Measurements from ENCODE around the gene FKBP1A.

The FKBP1A gene

GRCh38 chr20:1373614-1374013, 19.2 kb downstream of the FKBP1A start:
- H3K4me3 ChIP-seq (replicated peaks; ENCODE audit: low read depth, low read length) = no peak overlapping the region
- TF ChIP-seq, protein P1, sequence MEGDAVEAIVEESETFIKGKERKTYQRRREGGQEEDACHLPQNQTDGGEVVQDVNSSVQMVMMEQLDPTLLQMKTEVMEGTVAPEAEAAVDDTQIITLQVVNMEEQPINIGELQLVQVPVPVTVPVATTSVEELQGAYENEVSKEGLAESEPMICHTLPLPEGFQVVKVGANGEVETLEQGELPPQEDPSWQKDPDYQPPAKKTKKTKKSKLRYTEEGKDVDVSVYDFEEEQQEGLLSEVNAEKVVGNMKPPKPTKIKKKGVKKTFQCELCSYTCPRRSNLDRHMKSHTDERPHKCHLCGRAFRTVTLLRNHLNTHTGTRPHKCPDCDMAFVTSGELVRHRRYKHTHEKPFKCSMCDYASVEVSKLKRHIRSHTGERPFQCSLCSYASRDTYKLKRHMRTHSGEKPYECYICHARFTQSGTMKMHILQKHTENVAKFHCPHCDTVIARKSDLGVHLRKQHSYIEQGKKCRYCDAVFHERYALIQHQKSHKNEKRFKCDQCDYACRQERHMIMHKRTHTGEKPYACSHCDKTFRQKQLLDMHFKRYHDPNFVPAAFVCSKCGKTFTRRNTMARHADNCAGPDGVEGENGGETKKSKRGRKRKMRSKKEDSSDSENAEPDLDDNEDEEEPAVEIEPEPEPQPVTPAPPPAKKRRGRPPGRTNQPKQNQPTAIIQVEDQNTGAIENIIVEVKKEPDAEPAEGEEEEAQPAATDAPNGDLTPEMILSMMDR (IDR thresholded peaks at IDR 0.05; ENCODE audit: low read length, missing control alignments) = no peak
- no peak for DNase-seq (ENCODE audit: low read depth)

DNA sequence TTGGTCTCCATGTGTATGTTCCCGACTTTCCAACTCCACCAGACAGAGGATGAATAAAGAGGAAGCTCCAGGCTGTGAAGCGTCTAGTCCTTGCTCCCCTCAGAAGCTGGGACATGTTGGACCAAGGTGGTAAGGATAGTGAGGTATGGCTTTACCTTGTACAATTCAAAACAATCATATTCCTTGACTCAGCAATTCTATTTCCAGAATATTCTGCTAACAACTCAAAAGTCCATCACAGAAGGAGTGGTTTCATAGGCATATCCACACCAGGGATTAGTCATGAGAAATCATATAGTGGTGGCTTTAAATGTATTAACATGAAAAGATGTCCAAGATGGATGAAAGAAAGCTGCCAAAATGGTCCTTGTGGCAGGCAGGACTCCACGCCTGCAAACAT, 19.8 kb downstream of the FKBP1A start:
- TF ChIP-seq, protein P1 (IDR thresholded peaks at IDR 0.05; ENCODE audit: low read length, missing control alignments) = no peak
- no peak for DNase-seq (ENCODE audit: low read depth)
- no peak overlapping the region for H3K4me3 ChIP-seq (replicated peaks; ENCODE audit: low read depth, low read length)

DNA sequence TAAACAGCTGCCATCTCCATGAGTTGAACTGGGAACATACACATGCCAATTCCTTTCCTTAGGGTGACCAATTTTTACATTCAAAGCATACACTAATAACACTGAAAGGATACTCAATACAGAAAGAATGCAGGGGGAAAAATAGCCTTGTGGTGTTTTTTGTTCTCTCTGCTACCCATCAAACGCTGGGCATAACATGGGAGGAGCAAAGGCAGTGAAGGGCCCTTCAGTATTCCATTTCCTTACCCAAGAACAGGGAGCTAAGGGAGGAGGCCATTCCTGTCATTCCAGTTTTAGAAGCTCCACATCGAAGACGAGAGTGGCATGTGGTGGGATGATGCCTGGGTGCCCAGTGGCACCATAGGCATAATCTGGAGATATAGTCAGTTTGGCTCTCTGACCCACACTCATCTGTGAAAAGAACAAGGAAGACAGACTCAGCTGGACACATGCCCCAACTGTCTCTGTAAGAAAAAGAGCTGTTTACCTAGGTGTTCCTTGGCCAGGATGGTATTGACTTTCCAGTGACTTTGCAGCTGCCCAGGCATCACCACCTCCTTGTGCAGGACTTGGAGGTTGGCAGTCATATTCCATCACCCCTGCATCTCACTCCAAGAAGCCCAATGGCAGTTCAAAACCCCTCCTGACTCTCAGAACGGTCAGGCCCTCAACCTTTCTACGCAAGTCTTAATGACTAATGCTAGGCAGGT, 20.9 kb downstream of the FKBP1A start:
- TF ChIP-seq, protein P1 (IDR thresholded peaks at IDR 0.05; ENCODE audit: low read length, missing control alignments) = no peak
- DNase-seq (ENCODE audit: low read depth) = no peak
- no peak overlapping the region for H3K4me3 ChIP-seq (replicated peaks; ENCODE audit: low read depth, low read length)

DNA sequence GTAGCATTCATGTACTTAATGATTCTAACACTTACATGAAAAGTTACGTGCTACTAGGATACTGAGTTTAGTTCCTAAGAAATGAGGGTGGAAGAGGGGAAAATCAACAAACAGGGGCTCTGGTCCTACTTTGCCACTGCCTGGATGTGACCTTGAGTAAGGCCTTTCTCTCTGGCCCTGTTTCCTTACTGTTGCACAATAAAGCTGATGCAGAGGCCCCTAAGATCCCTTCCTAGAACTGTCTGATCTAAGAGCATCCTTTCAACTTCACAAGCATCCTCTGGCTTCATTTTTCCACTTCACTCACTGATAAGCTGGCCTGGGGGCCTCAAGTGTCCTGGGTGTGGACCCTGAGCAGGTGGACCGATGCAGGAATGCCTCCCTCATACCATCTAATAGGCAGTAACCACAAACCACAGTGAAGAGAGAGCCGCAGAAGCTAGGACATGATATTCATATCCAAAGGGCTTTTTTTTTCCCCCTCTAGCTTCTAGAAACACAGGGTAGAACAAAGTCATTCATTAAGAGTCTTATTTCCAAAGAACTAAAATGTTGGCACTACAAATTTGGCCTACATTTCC, 21.6 kb downstream of the FKBP1A start:
- no peak for DNase-seq (ENCODE audit: low read depth)
- H3K4me3 ChIP-seq (replicated peaks; ENCODE audit: low read depth, low read length) = no peak overlapping the region
- TF ChIP-seq, protein P1 (IDR thresholded peaks at IDR 0.05; ENCODE audit: low read length, missing control alignments) = no peak

- no peak overlapping the region for H3K4me3 ChIP-seq (replicated peaks; ENCODE audit: low read depth, low read length)
- DNase-seq (ENCODE audit: low read depth) = peak; percentile 56
- TF ChIP-seq, protein P1 (IDR thresholded peaks at IDR 0.05; ENCODE audit: low read length, missing control alignments) = no peak
Measured at GRCh38 chr20:1370548-1371110, 22.2 kb downstream of the FKBP1A start.

- no peak for DNase-seq (ENCODE audit: low read depth)
- TF ChIP-seq, protein P1 (IDR thresholded peaks at IDR 0.05; ENCODE audit: low read length, missing control alignments) = no peak
- no peak overlapping the region for H3K4me3 ChIP-seq (replicated peaks; ENCODE audit: low read depth, low read length)
Measured at GRCh38 chr20:1369970-1370369, 22.9 kb downstream of the FKBP1A start.
